Fibroblast of villous mesenchyme (primary cell): Measurements from ENCODE around the gene DPP10. TPM values are rescaled to one million over a fixed set of nuclear protein-coding genes. Genes with fewer than 3 reads are reported as not detected.

Source experiments
- DNase-seq: peaks from one replicate; pipeline ENCODE4 v3.0.0-alpha.2; 2010; ENCODE audit warnings: low read depth
- H3K4me3 ChIP-seq: 2 replicates; pipeline ENCODE4 v1.5.1; 2011; ENCODE audit warnings: low read depth, mild to moderate bottlenecking, low read length
- CTCF ChIP-seq: IDR thresholded peaks from 2 replicates; pipeline ENCODE4 v1.5.1; 2012; ENCODE audit warnings: low read depth, mild to moderate bottlenecking, low read length; ENCODE audit not compliant: insufficient read depth
- total RNA-seq: library from RNA; depleted of rRNA; stranded (reverse); fragments of >200 nt; gene quantifications from 2 replicates; pipeline ENCODE4 v1.2.3, GENCODE V29; 2012

The DPP10 gene
- total RNA-seq, 1 donor = under 0.01 TPM

GRCh38 chr2:115169814-115170213 is 727.4 kb downstream of the DPP10 start:
- no peak overlapping the region for H3K4me3 ChIP-seq
- no peak for DNase-seq
- no peak for TF ChIP-seq CTCF

DNA sequence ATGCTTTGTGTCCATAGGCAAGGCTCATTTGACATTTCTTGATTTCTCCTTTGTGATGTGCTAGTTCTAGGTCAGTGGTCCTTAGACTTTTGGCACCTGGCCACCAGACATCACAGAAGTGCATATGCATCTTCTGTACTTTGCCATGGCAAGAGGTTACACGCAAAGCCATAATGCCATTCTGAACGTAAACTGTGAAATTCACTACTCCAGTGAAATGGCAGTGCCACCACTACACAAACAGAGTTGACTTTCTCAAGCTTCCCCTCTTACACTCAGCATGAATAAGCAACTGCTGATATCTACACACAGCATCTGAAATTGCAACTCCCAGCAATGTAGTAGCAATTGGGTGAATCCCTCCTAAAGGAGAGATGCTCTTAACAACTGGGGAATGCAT is 729.3 kb downstream of the DPP10 start:
- no peak for DNase-seq
- no peak overlapping the region for H3K4me3 ChIP-seq
- no peak for TF ChIP-seq CTCF

DNA sequence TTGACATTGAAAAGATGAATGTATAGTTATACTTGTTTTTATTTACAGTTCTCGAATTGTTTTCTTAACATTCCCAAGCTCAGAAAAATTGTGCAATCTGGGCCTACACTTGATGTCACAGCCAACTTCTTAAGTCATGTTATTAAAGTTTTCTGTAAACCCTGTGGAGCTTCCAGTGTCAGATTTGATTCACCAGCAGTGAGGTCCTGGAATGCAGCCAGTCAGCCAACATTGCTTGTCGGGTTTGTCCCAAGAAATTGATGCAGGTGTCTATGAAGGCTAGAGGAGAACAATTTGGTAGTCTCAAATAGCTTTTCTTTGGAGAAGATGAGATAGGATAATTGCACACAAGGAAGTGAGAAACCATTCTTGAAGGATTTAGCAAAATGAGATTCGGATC is 732.2 kb downstream of the DPP10 start:
- no peak for TF ChIP-seq CTCF
- no peak for DNase-seq
- H3K4me3 ChIP-seq = no peak overlapping the region

- no peak for TF ChIP-seq CTCF
- DNase-seq = no peak
Measured at GRCh38 chr2:115183144-115183543, 740.7 kb downstream of the DPP10 start.

DNA sequence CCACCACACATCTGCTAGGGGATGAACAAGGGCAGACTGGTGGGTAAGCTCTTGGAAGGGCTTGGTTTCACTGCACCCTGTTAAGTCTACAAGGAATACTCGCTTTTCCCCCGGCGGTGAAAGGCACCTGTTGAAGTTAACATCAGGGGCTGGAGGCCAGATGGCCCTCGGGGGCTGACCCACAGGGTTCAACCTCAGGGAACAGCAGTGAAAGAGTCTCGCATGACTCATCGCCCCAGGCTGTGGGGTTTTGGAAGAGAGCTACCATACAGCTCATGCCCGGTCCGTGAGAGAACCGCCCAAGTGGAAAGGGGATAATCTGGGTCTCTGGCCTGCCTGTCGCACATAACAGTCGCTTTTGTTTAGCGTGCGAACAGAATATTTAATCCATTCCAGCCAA is 748.0 kb downstream of the DPP10 start:
- no peak for DNase-seq
- H3K4me3 ChIP-seq = no peak overlapping the region
- no peak for TF ChIP-seq CTCF

More at GRCh38 chr2:115183144-115183543, 740.7 kb downstream of the DPP10 start:
- H3K4me3 ChIP-seq = no peak overlapping the region

DNA sequence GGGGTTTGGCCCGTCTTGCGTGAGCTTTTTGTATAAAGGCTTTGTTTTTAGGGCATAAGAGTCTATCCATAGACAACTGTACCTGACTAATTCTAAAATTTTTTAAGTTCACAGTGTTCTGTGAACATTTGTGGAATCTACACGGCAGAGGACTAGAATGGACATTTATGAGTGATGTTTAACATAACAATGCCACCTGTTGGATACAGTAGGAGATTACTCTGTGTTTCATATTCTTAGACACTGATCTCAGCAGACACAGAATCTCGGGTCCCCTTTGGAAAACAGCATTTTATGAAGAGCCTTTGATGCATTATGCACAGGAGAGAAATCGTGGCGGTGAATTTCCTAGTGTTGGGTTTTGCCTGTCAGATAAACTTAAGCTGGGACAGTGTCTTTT is 752.2 kb downstream of the DPP10 start:
- no peak for DNase-seq
- no peak overlapping the region for H3K4me3 ChIP-seq
- no peak for TF ChIP-seq CTCF

DNA sequence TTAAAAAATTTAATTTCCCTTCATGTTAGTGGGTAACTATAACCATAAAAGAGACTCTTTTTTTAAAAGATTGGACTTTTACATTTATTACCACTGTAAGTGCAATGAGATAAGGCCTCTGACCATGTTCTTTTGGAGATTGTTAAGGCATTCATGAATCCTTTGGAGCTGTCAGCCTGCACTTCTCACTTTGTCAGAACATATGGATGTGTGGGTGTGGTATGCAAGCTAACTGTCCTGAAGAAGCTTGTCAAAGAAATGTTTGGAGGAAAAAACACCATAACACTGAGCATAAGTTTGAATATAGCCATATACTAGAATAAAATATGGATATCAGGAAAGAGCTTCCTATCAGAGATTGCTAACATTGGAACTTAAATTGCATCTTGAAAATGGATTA is 754.1 kb downstream of the DPP10 start:
- no peak for DNase-seq
- no peak overlapping the region for H3K4me3 ChIP-seq

More for the DNA sequence above, 754.1 kb downstream of the DPP10 start:
- TF ChIP-seq CTCF = no peak
